ENCODE measurements around the gene SPRED3. TPM values are rescaled to one million over a fixed set of nuclear protein-coding genes. Genes with fewer than 3 reads are reported as not detected.

Gene SPRED3
- total and polyA plus RNA-seq, 9 of the 15 experiments (the other 6 are each of a cell fraction or from before 2014, with no cell fraction given): 0.05 to 1.3 (median 0.36) TPM

- TF ChIP-seq EGR1 (conservative IDR thresholded peaks at IDR 0.05) (peak; percentile 98), CSDE1 (IDR thresholded peaks at IDR 0.05) (no peak; a peak in 1 of 4 replicates), PURB (CRISPR knock-in tag; IDR thresholded peaks at IDR 0.05; ENCODE audit: low read depth) (no peak), CHAMP1 (IDR thresholded peaks at IDR 0.05) (no peak), ZNF121 (CRISPR knock-in tag; conservative IDR thresholded peaks at IDR 0.05) (no peak), ZEB2 (IDR thresholded peaks at IDR 0.05) (peak; percentile 63; the same call in 1 of the 2 replicates), FUS (optimal IDR thresholded peaks at IDR 0.05; ENCODE audit: low read depth, low read length) (no peak), PCBP1 (IDR thresholded peaks at IDR 0.05; ENCODE audit: low read depth, low read length, poor library complexity, severe bottlenecking) (peak; percentile 74), NCOA2 (IDR thresholded peaks at IDR 0.05; ENCODE audit: partially characterized antibody in 2 of 2) (no peak), CBX3 (IDR thresholded peaks at IDR 0.05; ENCODE audit: borderline replicate concordance in 1 of 2, low read length in 2 of 2) (no peak), TBP (optimal IDR thresholded peaks at IDR 0.05; ENCODE audit: low read depth, low read length) (peak; percentile 40), RAD21 (CRISPR knock-in tag; conservative IDR thresholded peaks at IDR 0.05 in 1 of 2, IDR thresholded peaks at IDR 0.05 in 1 of 2) (peak; percentile 94 to 96), EP400 (IDR thresholded peaks at IDR 0.05) (peak; percentile 86; the same call in 1 of the 2 replicates), ZNF609 (CRISPR knock-in tag; IDR thresholded peaks at IDR 0.05; ENCODE audit: borderline replicate concordance) (no peak), THAP12 (CRISPR knock-in tag; IDR thresholded peaks at IDR 0.05) (0 out of 2 replicates have a peak, but pooled peaks have one; percentile 21), KDM5B (IDR thresholded peaks at IDR 0.05; ENCODE audit: insufficient replicate concordance, low read depth, low read length) (peak; percentile 5), ZNF79 (CRISPR knock-in tag; IDR thresholded peaks at IDR 0.05; ENCODE audit: low read depth) (no peak)
These were observed 14.6 kb downstream of the SPRED3 start, which contains the start of gene FAM98C (continued) for GRCh38 chr19:38402967-38403674.
